ENCODE results near the gene UBN1. TPM values are rescaled to one million over a fixed set of nuclear protein-coding genes. Genes with fewer than 3 reads are reported as not detected.

The UBN1 gene
- total RNA-seq, 2 donors from 2014 or later: 32.0 to 36.0 TPM

DNA sequence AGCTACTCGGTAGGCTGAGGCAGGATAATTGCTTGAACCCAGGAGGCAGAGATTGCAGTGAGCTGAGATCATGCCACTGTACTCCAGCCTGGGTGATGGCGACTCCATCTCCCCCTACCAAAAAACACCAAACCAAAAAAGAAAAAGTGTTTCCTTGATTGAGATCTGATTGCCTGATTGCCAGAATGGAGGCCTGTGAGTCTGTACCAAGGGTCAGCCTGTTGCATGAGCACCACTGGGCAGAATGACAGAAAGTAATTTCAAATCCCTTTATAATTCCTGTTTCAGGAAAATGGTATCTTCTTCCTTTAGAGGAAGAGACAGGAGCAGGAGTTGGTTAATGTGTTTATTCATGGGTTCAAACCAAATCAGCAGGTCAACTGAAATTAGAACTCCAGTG lies 8.5 kb downstream of the UBN1 start:
- Mint-ChIP-seq H3K36me3 (ENCODE audit: insufficient read depth in 2 of 2) (peaks cover 3 to 25% of the 10 kb centered on the region in 2 donors), H3K27ac (no peak overlapping the region), H3K9me3 (no peaks in the 10 kb centered on the region), H3K4me3 (no peak overlapping the region), H3K4me1 (ENCODE audit: low read depth) (peaks cover 14% of the 10 kb centered on the region), H3K27me3 (ENCODE audit: low read depth) (no peaks in the 10 kb centered on the region)
- ATAC-seq (replicated peaks in 1 of 2) (no peak), DNase-seq (no peak)

- H3K36me3 Mint-ChIP-seq (ENCODE audit: insufficient read depth in 2 of 2): peaks cover 3 to 17% of the 10 kb centered on the region in 2 donors
- no peaks in the 10 kb centered on the region for H3K27me3 Mint-ChIP-seq (ENCODE audit: low read depth)
- H3K4me3 Mint-ChIP-seq: no peak overlapping the region
- no peaks in the 10 kb centered on the region for H3K4me1 Mint-ChIP-seq (ENCODE audit: low read depth)
- H3K27ac Mint-ChIP-seq: no peak overlapping the region
- ATAC-seq (replicated peaks in 1 of 2): no peak
- no peak for DNase-seq
- H3K9me3 Mint-ChIP-seq: no peaks in the 10 kb centered on the region
These were observed 12.1 kb downstream of the UBN1 start for GRCh38 chr16:4859190-4859899.

GRCh38 chr16:4859900-4860255 lies 12.6 kb downstream of the UBN1 start:
- no peaks in the 10 kb centered on the region for H3K4me1 Mint-ChIP-seq (ENCODE audit: low read depth)
- H3K4me3 Mint-ChIP-seq: no peak overlapping the region
- no peaks in the 10 kb centered on the region for H3K9me3 Mint-ChIP-seq
- H3K27me3 Mint-ChIP-seq (ENCODE audit: low read depth): no peaks in the 10 kb centered on the region
- H3K36me3 Mint-ChIP-seq (ENCODE audit: insufficient read depth in 2 of 2): peaks cover 3 to 17% of the 10 kb centered on the region in 2 donors
- DNase-seq (no peak), ATAC-seq (replicated peaks in 1 of 2) (no peak)
- no peak overlapping the region for H3K27ac Mint-ChIP-seq

GRCh38 chr16:4860727-4861342 lies 13.6 kb downstream of the UBN1 start:
- DNase-seq (no peak), ATAC-seq (replicated peaks in 1 of 2) (no peak)
- Mint-ChIP-seq H3K4me3 (no peak overlapping the region), H3K4me1 (ENCODE audit: low read depth) (no peaks in the 10 kb centered on the region), H3K36me3 (ENCODE audit: insufficient read depth in 2 of 2) (peaks cover 3 to 17% of the 10 kb centered on the region in 2 donors), H3K27me3 (ENCODE audit: low read depth) (no peaks in the 10 kb centered on the region), H3K9me3 (no peaks in the 10 kb centered on the region), H3K27ac (no peak overlapping the region)

- Mint-ChIP-seq H3K4me3 (no peak overlapping the region), H3K36me3 (ENCODE audit: insufficient read depth in 2 of 2) (peaks cover 3 to 17% of the 10 kb centered on the region in 2 donors), H3K27me3 (ENCODE audit: low read depth) (no peaks in the 10 kb centered on the region), H3K27ac (no peak overlapping the region), H3K4me1 (ENCODE audit: low read depth) (no peaks in the 10 kb centered on the region), H3K9me3 (no peaks in the 10 kb centered on the region)
- ATAC-seq (replicated peaks in 1 of 2) (peak in 1 of 2 donors; percentile 13), DNase-seq (no peak)
These were observed 15.4 kb downstream of the UBN1 start for GRCh38 chr16:4862639-4863038.

DNA sequence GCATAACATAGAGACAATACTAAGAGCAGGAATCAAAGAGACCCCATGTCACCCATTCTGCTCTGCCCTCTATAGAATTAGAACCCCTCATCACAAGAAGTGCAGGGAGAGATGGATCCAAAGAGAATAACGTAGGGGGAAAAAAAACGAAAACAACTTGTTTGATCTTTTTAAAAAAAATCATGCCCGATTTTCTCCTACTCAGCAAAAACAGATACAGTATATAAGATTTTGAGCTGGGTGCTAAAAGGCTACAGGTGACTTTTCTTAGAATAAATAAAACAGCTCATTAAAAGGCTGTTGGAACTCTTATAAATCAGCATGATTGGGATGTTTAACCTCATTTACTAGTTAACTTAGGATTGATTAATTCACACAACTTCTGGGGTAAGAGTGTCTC lies 17.4 kb downstream of the UBN1 start:
- ATAC-seq (replicated peaks in 1 of 2): no peak
- Mint-ChIP-seq H3K4me1 (ENCODE audit: low read depth) (no peaks in the 10 kb centered on the region), H3K27ac (peak overlapping the region; percentile 38), H3K36me3 (ENCODE audit: insufficient read depth in 2 of 2) (peaks cover 0 to 9% of the 10 kb centered on the region in 2 donors), H3K9me3 (no peaks in the 10 kb centered on the region), H3K27me3 (ENCODE audit: low read depth) (no peaks in the 10 kb centered on the region), H3K4me3 (no peak overlapping the region)
- no peak for DNase-seq

GRCh38 chr16:4865231-4865860 lies 18.1 kb downstream of the UBN1 start:
- H3K36me3 Mint-ChIP-seq (ENCODE audit: insufficient read depth in 2 of 2): peaks cover 0 to 6% of the 10 kb centered on the region in 2 donors
- H3K4me1 Mint-ChIP-seq (ENCODE audit: low read depth): no peaks in the 10 kb centered on the region
- H3K27ac Mint-ChIP-seq: no peak overlapping the region
- H3K9me3 Mint-ChIP-seq: no peaks in the 10 kb centered on the region
- H3K4me3 Mint-ChIP-seq: no peak overlapping the region
- ATAC-seq (replicated peaks in 1 of 2): no peak
- no peak for DNase-seq
- H3K27me3 Mint-ChIP-seq (ENCODE audit: low read depth): no peaks in the 10 kb centered on the region

DNA sequence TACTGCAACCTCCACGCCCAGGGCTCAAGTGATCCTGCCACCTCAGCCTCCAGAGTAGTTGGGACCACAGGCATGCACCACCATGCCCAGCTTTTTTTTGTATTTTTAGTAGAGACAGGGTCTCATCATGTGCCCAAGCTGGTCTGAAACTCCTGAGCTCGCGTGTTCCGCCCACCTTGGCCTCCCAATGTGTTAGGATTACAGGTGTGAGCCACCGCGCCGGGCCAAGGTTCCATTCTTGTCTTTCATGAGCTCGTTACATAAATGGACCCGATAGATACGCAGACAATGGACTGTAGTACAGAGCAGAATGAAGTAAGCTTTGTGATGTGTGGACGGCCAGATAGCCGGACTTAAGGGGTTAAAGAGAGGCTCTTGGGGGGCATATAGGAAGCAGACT lies 19.3 kb downstream of the UBN1 start:
- ATAC-seq (replicated peaks in 1 of 2): no peak
- no peaks in the 10 kb centered on the region for H3K27me3 Mint-ChIP-seq (ENCODE audit: low read depth)
- no peaks in the 10 kb centered on the region for H3K9me3 Mint-ChIP-seq
- no peak for DNase-seq
- no peak overlapping the region for H3K4me3 Mint-ChIP-seq
- H3K4me1 Mint-ChIP-seq (ENCODE audit: low read depth): no peaks in the 10 kb centered on the region
- H3K27ac Mint-ChIP-seq: peak overlapping the region; percentile 34
- H3K36me3 Mint-ChIP-seq (ENCODE audit: insufficient read depth in 2 of 2): peaks cover 0 to 5% of the 10 kb centered on the region in 2 donors

- no peaks in the 10 kb centered on the region for H3K9me3 Mint-ChIP-seq
- peaks cover 0 to 9% of the 10 kb centered on the region in 2 donors for H3K36me3 Mint-ChIP-seq (ENCODE audit: insufficient read depth in 2 of 2)
- ATAC-seq (replicated peaks in 1 of 2) (no peak), DNase-seq (no peak)
- no peak overlapping the region for H3K4me3 Mint-ChIP-seq
- no peaks in the 10 kb centered on the region for H3K27me3 Mint-ChIP-seq (ENCODE audit: low read depth)
- H3K4me1 Mint-ChIP-seq (ENCODE audit: low read depth): no peaks in the 10 kb centered on the region
- no peak overlapping the region for H3K27ac Mint-ChIP-seq
These were observed 20.7 kb downstream of the UBN1 start for GRCh38 chr16:4868026-4868425.

- Mint-ChIP-seq H3K27ac (no peak overlapping the region), H3K4me3 (no peak overlapping the region), H3K4me1 (ENCODE audit: low read depth) (no peaks in the 10 kb centered on the region), H3K27me3 (ENCODE audit: low read depth) (no peaks in the 10 kb centered on the region), H3K9me3 (no peaks in the 10 kb centered on the region), H3K36me3 (ENCODE audit: insufficient read depth in 2 of 2) (peaks cover 0 to 11% of the 10 kb centered on the region in 2 donors)
- no peak for ATAC-seq (replicated peaks in 1 of 2)
- no peak for DNase-seq
These were observed 21.3 kb downstream of the UBN1 start for GRCh38 chr16:4868535-4868934.

DNA sequence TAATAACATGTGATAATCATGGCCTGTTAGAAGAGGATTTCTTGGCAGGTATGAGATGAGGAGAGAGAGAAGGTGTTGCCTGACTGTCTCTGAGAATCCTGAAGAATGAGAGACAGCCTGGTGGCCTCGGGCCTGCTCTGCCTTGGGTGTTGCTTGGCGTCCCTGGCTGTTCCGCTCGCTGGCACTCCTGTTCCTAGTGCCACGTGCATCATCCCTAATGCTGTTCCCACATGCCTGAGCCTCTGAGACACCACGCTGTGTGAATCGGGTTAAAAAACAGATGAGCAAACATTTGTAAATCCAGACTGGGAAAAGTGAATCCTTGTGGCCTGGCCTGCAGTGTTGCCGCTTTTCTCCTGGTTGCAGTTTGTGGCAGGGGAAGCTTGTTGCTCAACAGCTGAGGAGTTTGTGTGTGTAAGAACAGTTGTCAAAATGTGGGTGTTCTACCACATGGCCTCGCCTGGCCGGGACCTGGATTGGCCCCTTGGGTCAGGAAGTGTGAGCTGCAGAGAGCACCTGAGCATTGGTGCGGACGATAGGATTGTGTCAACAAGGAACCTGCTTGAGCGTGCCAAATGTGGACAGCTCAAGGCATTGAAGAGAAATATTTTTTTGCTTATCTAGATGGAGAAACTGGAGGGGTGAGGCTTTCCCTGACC lies 22.0 kb downstream of the UBN1 start:
- no peak overlapping the region for H3K27ac Mint-ChIP-seq
- ATAC-seq (replicated peaks in 1 of 2) (no peak), DNase-seq (no peak)
- no peaks in the 10 kb centered on the region for H3K27me3 Mint-ChIP-seq (ENCODE audit: low read depth)
- H3K4me3 Mint-ChIP-seq: no peak overlapping the region
- H3K9me3 Mint-ChIP-seq: no peaks in the 10 kb centered on the region
- H3K4me1 Mint-ChIP-seq (ENCODE audit: low read depth): no peaks in the 10 kb centered on the region
- H3K36me3 Mint-ChIP-seq (ENCODE audit: insufficient read depth in 2 of 2): peaks cover 0 to 11% of the 10 kb centered on the region in 2 donors

GRCh38 chr16:4870138-4870671 lies 22.9 kb downstream of the UBN1 start:
- peaks cover 0 to 11% of the 10 kb centered on the region in 2 donors for H3K36me3 Mint-ChIP-seq (ENCODE audit: insufficient read depth in 2 of 2)
- ATAC-seq (replicated peaks in 1 of 2) (no peak), DNase-seq (no peak)
- no peak overlapping the region for H3K4me3 Mint-ChIP-seq
- H3K4me1 Mint-ChIP-seq (ENCODE audit: low read depth): no peaks in the 10 kb centered on the region
- no peaks in the 10 kb centered on the region for H3K9me3 Mint-ChIP-seq
- H3K27ac Mint-ChIP-seq: no peak overlapping the region
- no peaks in the 10 kb centered on the region for H3K27me3 Mint-ChIP-seq (ENCODE audit: low read depth)

DNA sequence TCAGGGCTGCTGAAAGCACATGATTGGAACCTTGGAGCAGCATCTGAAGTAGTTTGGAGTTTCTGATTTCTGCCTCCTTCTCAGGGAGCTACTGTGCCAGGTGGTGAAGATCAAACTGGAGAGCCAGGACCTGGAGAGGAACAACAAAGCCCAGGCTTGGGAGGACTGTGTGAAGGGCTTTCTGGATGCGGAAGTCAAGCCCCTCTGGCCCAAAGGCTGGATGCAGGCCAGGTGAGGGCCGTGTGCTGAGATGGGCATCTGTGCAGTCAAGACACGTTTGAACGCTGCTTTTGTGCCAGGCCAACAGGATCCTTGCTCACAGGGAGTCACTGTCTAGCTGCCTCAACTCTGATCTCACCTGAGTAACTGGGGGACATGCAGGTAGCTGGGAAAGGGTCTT lies 23.8 kb downstream of the UBN1 start:
- no peak overlapping the region for H3K27ac Mint-ChIP-seq
- no peaks in the 10 kb centered on the region for H3K4me1 Mint-ChIP-seq (ENCODE audit: low read depth)
- no peaks in the 10 kb centered on the region for H3K27me3 Mint-ChIP-seq (ENCODE audit: low read depth)
- no peak overlapping the region for H3K4me3 Mint-ChIP-seq
- H3K36me3 Mint-ChIP-seq (ENCODE audit: insufficient read depth in 2 of 2): peaks cover 0 to 11% of the 10 kb centered on the region in 2 donors
- no peaks in the 10 kb centered on the region for H3K9me3 Mint-ChIP-seq
- no peak for DNase-seq
- no peak for ATAC-seq (replicated peaks in 1 of 2)
